Fibroblast of pulmonary artery (primary cell): ENCODE data around the gene SLC66A2.

Experiments
- DNase-seq: peaks from one replicate; pipeline ENCODE4 v3.0.0-alpha.2; 2010; ENCODE audit warnings: low read depth
- H3K4me3 ChIP-seq: replicated peaks from 2 replicates; pipeline ENCODE4 v1.5.1; 2011; ENCODE audit warnings: low read depth, mild to moderate bottlenecking, control low read depth, low read length, moderate library complexity
- TF ChIP-seq, protein P1 (sequence below): IDR thresholded peaks from 2 replicates; pipeline ENCODE4 v1.5.1; 2011; ENCODE audit warnings: mild to moderate bottlenecking, control low read depth, low read length, inconsistent platforms; ENCODE audit errors: missing control alignments

The SLC66A2 gene

DNA sequence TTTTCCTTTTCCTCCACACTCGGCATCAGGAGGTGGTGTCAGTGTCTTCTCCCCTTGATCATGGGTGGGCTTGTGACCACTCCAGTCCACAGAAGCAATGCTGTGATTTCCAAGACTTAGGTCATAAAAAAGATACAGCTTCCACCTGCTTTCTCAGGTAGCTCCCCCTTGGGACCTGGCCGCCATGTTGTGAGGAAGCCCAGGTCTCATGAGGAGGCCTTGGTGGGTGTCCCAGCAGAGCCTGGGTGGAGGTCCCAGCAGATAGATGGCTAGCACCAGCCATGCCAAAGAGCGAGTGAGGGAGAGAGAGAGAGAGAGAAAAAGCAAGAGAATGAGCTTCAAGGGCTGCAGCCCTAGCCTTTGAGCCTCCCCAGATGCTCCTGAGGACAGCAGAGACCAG is 16.0 kb downstream of the SLC66A2 start:
- no peak overlapping the region for H3K4me3 ChIP-seq
- no peak for DNase-seq
- TF ChIP-seq, protein P1, sequence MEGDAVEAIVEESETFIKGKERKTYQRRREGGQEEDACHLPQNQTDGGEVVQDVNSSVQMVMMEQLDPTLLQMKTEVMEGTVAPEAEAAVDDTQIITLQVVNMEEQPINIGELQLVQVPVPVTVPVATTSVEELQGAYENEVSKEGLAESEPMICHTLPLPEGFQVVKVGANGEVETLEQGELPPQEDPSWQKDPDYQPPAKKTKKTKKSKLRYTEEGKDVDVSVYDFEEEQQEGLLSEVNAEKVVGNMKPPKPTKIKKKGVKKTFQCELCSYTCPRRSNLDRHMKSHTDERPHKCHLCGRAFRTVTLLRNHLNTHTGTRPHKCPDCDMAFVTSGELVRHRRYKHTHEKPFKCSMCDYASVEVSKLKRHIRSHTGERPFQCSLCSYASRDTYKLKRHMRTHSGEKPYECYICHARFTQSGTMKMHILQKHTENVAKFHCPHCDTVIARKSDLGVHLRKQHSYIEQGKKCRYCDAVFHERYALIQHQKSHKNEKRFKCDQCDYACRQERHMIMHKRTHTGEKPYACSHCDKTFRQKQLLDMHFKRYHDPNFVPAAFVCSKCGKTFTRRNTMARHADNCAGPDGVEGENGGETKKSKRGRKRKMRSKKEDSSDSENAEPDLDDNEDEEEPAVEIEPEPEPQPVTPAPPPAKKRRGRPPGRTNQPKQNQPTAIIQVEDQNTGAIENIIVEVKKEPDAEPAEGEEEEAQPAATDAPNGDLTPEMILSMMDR: no peak

DNA sequence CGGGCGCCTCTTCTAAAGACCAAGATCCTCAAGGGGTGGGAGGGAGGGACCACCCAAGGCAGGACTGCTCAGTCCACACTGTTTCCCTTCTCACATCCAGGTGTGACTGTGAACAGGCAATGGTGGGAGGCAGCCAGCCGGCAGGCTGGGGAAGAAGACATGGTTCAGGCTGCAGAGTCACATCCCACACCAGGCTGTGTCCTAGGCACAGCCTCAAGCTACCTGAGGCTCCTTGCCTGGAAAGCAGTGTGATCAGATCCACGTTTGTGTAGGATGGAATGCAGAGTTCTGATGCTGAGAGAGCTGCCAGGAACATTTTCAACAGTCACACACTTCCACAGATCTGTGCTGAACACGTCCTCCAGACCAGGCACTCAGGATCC is 16.4 kb downstream of the SLC66A2 start:
- TF ChIP-seq, protein P1: no peak
- no peak for DNase-seq

DNA sequence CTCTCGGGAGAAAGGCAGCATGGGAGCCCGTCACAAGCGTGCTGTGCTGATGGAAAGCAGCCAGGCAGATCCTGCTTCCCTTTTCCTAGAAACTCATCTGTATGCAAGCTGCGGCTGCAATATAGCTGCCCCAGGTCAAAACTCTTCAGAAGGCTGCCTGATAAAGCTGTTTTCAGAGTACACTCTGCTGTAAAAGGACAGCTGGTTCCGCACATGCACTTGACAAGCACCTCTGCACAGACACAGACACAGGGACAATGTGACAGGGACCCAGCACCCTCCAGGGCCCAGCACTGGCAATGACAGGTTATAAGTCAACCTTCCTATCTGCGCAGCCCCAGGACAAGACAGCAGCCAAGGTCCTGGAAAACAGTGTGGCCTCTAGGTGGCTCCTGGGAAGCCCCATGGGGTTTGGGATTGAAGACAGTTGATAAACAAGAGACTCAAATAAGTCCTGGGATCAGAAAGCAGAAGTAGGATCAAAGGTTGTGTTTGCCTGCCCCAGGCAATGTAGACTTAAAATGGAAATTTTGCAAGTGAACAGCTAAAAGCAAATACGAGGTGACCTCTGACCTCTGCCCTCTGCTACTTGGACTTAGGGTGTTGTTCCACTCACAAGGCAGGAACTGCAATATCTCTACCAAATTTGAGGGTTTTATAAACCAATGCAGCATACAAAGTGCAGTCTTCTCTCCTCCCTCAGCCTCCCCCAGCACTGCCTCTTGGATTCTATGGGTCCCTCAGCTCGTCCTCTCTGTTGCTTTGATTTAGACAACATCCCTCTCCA is 16.9 kb downstream of the SLC66A2 start:
- H3K4me3 ChIP-seq: no peak overlapping the region
- TF ChIP-seq, protein P1: no peak
- DNase-seq: no peak

More for the DNA sequence above, 16.4 kb downstream of the SLC66A2 start:
- H3K4me3 ChIP-seq: no peak overlapping the region

DNA sequence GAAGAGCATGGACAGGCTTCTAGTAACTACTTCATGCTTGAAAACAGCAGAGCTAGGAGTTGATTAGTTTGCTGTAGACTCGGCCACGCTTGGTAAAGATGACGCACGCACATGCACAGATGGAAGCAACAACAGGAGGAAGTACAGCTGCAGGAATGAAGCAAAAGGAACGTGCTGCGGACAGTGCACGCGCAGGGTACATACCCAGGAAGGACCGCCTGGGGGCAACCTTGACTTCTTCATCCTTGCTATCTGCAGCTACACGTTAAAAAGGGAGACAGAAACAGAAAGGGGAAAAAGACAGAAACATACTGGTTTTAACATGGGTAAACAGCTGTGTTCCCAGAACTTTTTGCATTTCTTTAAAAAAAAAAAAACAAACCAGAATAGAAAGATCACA is 17.7 kb downstream of the SLC66A2 start:
- TF ChIP-seq, protein P1: peak; percentile 19
- DNase-seq: peak; percentile 49
- H3K4me3 ChIP-seq: no peak overlapping the region

DNA sequence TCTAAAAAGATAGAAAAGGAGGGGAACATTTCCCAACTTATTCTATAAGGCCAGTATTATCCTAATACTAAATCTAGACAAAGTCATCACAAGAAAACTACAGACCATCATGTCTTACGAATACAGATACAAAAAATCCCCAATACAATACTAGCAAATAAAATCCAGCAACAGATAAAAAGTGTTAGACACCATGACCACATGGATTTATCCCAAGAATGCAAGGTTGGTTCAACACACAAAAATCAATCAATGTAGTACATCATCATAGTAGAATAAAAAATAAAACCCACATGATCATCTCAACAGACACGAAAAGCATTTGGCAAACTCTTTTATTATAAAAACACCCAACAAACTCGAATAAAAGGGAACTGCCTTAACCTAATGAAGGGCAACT is 18.5 kb downstream of the SLC66A2 start:
- TF ChIP-seq, protein P1: no peak
- H3K4me3 ChIP-seq: no peak overlapping the region
- DNase-seq: no peak

DNA sequence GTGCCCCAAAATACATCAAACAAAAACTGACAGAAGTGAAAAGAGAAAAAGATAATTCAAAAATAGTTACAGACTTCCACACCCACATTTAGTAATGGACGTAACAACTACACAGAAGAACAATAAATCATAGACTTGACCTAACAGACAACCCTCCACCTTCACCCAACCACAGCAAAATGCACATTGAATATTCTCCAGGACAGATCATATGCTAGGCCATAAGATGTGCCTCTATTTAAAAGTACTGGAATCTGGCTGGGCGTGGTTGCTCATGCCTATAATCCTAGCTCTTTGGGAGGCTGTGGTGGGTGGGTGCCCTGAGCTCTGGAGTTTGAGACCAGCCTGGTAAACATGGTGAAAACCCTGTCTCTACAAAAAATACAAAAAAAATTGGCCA is 20.0 kb downstream of the SLC66A2 start:
- DNase-seq: no peak
- no peak overlapping the region for H3K4me3 ChIP-seq
- TF ChIP-seq, protein P1: no peak
